K562 (cell line): ENCODE data around the gene SFMBT2. TPM values are rescaled to one million over a fixed set of nuclear protein-coding genes. Genes with fewer than 3 reads are reported as not detected.

Source experiments
- CBX3 ChIP-seq, 2 experiments: IDR thresholded peaks; 1 replicate in 1 of 2; 2 replicates in 1 of 2; pipeline ENCODE4 v1.6.1; 2012; ENCODE audit warnings: inconsistent platforms in 2 of 2, low read length in 2 of 2, borderline replicate concordance in 1 of 2, control low read depth in 1 of 2
- ERF ChIP-seq: fragments of 450-650 bp; formaldehyde crosslinking; IDR thresholded peaks from 2 replicates; pipeline ENCODE4 v1.4.0; 2020; ENCODE audit warnings: mild to moderate bottlenecking, mixed read lengths
- ESRRA ChIP-seq: fragments of 450-650 bp; IDR thresholded peaks from 2 replicates; pipeline ENCODE4 v1.6.1; 2014; ENCODE audit warnings: low read depth, mild to moderate bottlenecking, moderate library complexity, borderline replicate concordance
- ILF3 ChIP-seq: fragments of 450-650 bp; IDR thresholded peaks from 2 replicates; pipeline ENCODE4 v1.6.1; 2018; ENCODE audit warnings: antibody characterized with exemption, mild to moderate bottlenecking, moderate library complexity, borderline replicate concordance
- ZFP1 ChIP-seq: fragments of 450-650 bp; formaldehyde crosslinking; IDR thresholded peaks from 2 replicates; pipeline ENCODE4 v1.4.0; 2020; ENCODE audit warnings: mild to moderate bottlenecking, mixed read lengths
- ZNF583 ChIP-seq: fragments of 250-450 bp; sonication (Bioruptor Pico); IDR thresholded peaks from 2 replicates; pipeline ENCODE4 v1.4.0; 2020
- polyA plus RNA-seq, 8 experiments: library from polyadenylated mRNA; depleted of rRNA in 4 of 8; stranded (reverse) in 5 of 8; unstranded in 3 of 8; fragments of >200 nt; fragmentation: Nextera tagmentation in 2 of 8; fragmentation: Illumina TruSeq in 1 of 8; extraction: Ambion mirVana in 2 of 8; extraction: Trizol in 1 of 8; gene quantifications; 2 replicates each; pipeline versions ENCODE4 v1.2.1 to v1.2.3, GENCODE V29; 2011 to 2014; ENCODE audit warnings: inconsistent platforms in 1 of 8, missing spikeins in 1 of 8
- total RNA-seq, 7 experiments: library from RNA; depleted of rRNA in 6 of 7; stranded (reverse); fragments of >200 nt in 6 of 7; fragmentation: Illumina TruSeq in 2 of 7; extraction: Trizol in 2 of 7; gene quantifications; 2 replicates each; pipeline versions ENCODE4 v1.2.1 to v1.2.3, GENCODE V29; 2011 to 2021; ENCODE audit warnings: low replicate concordance in 1 of 7
- TF ChIP-seq, protein P1 (sequence below): fragments of 250-450 bp; sonication (Bioruptor Pico); IDR thresholded peaks from 2 replicates; pipeline ENCODE4 v1.4.0; 2020; ENCODE audit warnings: mild to moderate bottlenecking, moderate library complexity
- TF ChIP-seq, protein P2 (sequence below): fragments of 250-450 bp; sonication (Bioruptor Pico); IDR thresholded peaks from 2 replicates; pipeline ENCODE4 v1.4.0; 2020; ENCODE audit warnings: mild to moderate bottlenecking

Gene SFMBT2
- total and polyA plus RNA-seq, 9 of the 15 experiments (the other 6 are each of a cell fraction or from before 2014, with no cell fraction given), result 1.2 to 13.6 (median 7.6) TPM

DNA sequence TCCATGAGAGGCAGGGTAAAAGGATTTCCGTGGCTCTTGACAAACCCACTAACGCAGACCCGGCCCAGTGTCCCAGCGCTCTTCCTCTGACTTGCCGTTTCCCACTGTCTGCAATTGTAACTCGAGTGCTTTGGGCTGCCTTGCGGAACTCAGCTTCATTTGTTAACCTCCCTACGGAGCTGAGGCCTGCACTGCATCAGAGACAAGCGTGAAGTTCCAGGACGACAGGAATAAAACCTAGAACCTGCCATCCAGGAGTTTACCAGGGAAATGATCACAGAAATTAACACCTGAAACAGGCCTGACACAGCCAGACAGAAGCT lies 76.2 kb downstream of the SFMBT2 start (continued):
- TF ChIP-seq ESRRA, result no peak
- TF ChIP-seq ERF (CRISPR knock-in tag), result no peak
- no peak for TF ChIP-seq ZNF583 (CRISPR knock-in tag)
- no peak for TF ChIP-seq CBX3 (IDR thresholded peaks at IDR 0.05; ENCODE audit: borderline replicate concordance in 1 of 2, low read length in 2 of 2)
- no peak for TF ChIP-seq ZFP1 (CRISPR knock-in tag)
- TF ChIP-seq ILF3, result no peak
- TF ChIP-seq, protein P1, sequence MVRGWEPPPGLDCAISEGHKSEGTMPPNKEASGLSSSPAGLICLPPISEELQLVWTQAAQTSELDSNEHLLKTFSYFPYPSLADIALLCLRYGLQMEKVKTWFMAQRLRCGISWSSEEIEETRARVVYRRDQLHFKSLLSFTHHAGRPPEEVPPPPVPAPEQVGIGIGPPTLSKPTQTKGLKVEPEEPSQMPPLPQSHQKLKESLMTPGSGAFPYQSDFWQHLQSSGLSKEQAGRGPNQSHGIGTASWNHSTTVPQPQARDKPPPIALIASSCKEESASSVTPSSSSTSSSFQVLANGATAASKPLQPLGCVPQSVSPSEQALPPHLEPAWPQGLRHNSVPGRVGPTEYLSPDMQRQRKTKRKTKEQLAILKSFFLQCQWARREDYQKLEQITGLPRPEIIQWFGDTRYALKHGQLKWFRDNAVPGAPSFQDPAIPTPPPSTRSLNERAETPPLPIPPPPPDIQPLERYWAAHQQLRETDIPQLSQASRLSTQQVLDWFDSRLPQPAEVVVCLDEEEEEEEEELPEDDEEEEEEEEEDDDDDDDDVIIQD (CRISPR knock-in tag), result no peak
- TF ChIP-seq, protein P2, sequence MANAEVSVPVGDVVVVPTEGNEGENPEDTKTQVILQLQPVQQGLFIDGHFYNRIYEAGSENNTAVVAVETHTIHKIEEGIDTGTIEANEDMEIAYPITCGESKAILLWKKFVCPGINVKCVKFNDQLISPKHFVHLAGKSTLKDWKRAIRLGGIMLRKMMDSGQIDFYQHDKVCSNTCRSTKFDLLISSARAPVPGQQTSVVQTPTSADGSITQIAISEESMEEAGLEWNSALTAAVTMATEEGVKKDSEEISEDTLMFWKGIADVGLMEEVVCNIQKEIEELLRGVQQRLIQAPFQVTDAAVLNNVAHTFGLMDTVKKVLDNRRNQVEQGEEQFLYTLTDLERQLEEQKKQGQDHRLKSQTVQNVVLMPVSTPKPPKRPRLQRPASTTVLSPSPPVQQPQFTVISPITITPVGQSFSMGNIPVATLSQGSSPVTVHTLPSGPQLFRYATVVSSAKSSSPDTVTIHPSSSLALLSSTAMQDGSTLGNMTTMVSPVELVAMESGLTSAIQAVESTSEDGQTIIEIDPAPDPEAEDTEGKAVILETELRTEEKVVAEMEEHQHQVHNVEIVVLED (CRISPR knock-in tag), result no peak
